Inflammatory macrophage treated with lipopolysaccharide for 4 hours (primary cell): Measurements from ENCODE around the gene SLC26A2.
A peak's percentile ranks its signal among the peaks of the same experiment; 100 is the strongest.

Experiments used
- DNase-seq: peaks from one replicate; pipeline ENCODE4 v3.0.0-alpha.2; 2020

The SLC26A2 gene

GRCh38 chr5:149960272-149961185 is at the start of gene SLC26A2:
TSS of gene SLC26A2 (plus strand) at chr5:149960758. CDS start at chr5:149977653, 16,895 bp downstream.
- peak; percentile 99 for DNase-seq

DNA sequence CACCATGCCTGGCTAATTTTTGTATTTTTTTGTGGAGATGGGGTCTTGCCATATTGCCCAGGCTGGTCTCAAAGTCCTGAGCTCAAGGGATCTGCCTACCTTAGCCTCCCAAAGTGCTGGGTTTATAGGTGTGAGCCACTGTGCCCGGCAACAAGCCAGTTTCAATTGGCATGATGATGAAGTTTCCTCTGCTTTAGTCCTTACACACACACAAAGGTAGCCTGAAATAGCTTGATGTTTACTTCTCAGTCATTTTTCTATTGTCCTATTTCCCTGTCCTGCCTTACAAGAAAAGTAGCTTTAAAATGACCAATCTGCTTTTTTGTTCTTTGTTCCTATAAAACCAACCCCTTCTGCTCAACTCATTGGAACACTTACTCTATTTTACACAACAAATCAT is 49.5 kb upstream of the SLC26A2 start:
- no peak for DNase-seq

- DNase-seq: no peak
Observed at GRCh38 chr5:149912226-149912871, 48.2 kb upstream of the SLC26A2 start.

- DNase-seq: no peak
Observed at GRCh38 chr5:149913436-149914419, 46.8 kb upstream of the SLC26A2 start.

DNA sequence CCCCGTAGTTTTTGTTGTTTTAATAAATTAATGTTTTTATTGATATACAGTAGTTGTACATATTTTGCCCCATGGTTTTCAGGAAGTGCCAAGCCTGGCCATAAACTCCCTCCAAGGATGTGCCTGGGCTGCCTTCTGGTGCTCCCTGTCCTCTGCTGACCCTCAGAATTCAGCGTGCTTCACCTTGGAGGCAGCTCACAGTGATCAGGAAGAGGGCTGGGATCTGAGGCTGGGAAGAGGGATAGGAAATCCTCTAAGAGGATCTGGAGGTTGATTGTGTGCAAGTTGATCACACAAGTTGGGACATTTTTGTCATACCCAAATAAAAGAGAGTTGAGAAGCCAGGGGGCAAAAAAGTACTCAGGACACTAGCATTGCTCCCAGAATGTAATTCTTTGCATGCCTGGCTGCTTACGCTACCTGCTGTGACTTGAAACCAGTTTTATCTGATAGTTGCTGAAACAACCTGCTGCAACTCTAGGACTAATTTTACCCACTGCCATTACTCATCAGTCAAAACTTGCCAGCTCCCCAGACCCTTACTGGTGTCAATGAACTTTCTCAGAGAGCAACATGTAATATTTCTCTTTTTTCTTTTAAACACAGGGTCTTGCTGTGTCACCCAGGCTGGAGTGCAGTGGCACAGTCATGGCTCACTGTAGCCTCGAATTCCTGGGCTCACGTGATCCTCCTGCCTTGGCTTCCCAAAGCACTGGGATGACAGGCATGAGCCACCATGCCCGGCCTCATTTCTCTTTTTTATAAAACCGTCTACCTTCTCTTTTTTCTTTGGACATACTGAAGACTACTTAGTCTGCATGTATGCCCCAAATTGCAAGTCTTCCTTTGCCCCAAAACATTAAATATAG is 44.9 kb upstream of the SLC26A2 start:
- no peak for DNase-seq

DNA sequence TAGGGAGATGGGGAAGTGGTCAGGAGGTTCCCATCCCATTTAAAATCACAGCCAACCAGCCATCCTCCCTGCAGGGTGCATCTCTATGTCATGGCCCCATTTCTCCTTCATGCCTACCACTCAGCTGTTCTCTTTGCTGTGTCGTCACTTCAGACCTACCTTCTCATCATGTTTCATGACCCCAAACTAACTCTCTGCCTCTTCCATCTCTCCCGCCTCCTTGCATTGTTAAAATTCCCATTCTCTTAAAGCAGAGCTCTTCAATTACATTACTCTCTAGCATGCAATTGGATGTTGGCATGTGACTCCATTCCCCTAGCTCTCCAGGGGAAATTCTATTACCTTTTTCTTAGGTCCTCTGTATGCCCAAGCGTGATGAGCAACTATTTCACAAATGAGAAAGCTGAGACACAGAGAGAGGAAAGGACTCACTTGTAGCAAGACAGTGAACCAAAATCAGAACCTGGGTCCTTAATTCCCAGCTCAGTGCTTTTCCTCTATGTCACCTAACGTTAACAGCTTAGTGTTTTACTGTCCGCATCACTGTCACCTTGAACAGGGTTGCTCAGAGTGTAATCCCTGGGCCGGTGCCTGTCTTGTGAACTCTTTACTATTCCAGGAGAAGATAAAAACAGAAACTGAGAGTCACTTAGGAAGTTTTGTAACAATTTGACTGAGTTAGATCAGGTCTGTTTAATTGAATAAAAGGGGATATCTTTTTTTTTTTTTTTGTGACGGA is 44.1 kb upstream of the SLC26A2 start:
- DNase-seq: no peak

DNA sequence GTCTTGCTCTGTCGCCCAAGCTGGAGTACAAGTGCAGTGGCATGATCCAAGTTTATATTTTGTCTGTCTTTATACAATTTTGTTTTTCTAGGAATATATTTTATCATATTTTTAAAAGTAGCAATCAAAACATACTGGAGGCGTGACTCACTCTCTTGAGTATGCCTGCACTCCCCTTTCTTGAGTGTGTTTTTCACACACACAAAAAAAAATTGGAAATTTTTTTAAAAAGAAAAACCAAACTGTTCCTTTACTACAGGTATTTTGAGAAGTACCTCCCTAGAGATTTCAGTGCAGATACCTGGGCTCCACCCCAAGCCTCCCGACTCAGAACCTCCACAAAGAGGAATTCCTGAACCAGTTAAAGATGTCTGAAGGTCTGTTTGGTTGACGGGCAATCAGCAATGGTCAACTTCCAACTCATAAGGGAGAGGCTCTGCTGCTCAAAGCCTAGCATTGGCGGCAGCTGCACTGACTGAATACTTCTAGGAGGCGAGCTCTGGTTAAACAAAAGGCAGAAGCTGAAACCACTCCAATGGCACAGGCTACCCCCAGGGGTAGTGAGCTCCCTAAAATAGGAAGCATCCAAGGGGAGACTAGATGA is 43.4 kb upstream of the SLC26A2 start:
- no peak for DNase-seq

- no peak for DNase-seq
Observed at GRCh38 chr5:149921597-149921996, 39.0 kb upstream of the SLC26A2 start.

- no peak for DNase-seq
Observed at GRCh38 chr5:149922950-149923349, 37.6 kb upstream of the SLC26A2 start.

DNA sequence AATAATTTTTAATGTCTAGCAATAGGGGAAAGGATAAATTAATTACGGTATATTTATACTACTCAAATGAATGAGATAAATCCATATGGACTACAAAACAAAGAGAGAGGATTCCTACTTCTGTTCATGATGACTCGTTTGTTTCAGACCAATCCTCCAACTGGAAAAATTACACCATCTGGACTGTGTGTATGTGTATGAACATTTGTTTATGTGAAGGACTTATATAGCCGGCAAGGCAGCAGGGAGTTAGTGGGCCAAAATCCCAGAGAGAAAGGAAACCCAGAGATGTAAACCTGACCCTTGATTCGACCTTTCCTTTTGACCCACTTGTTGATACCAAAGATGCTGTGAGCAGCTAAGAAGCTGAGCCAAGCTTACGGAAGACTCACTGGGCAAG is 36.1 kb upstream of the SLC26A2 start:
- DNase-seq: no peak

- DNase-seq: no peak
Observed at GRCh38 chr5:149930043-149930748, 30.4 kb upstream of the SLC26A2 start.

GRCh38 chr5:149930749-149931574 is 29.6 kb upstream of the SLC26A2 start:
- DNase-seq: no peak

GRCh38 chr5:149931992-149932436 is 28.5 kb upstream of the SLC26A2 start:
- DNase-seq: no peak

- no peak for DNase-seq
Observed at GRCh38 chr5:149932445-149933350, 27.9 kb upstream of the SLC26A2 start.

DNA sequence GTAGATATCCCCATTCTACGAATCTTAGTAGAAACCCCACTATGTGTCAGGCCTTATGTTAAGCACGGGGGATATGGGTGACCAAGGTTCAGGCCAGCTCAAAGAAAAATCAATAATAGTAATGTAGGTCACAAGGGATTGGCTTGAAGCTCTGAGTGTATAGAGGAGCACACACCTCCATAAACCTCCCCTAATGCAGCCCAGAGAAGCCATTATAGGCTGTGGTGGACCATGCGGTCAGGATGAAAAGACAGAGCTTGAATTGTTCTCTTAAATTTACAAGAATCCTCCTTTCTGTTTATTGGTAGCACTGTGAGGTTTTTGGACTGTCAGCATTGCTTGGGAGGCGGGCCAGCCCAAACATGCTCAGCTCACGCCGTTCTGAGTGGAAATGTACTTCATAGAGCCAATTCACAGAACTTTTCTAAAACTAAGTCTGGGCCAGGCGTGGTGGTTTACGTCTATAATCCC is 25.1 kb upstream of the SLC26A2 start:
- DNase-seq: no peak

GRCh38 chr5:149936044-149936699 is 24.4 kb upstream of the SLC26A2 start:
- DNase-seq: no peak

DNA sequence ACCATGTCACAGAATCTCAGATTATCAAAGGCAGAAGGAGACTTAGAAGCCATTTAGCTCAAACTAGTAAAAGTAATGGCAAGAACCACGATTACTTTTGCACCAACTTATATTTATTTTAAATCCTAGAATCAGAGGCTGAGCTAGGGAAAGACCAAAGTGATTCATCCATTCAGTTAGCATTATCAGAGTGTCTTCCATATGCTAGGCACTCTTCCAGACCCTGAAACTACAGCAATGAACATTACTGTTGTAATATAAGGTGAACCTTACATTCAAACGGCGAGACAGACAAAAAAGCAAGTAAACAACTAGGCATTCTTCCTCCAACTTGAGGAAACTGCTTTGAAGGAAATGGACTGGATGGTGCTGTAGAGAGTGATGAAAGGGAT is 23.9 kb upstream of the SLC26A2 start:
- DNase-seq: no peak
